NCI-H1417 (cell line): ENCODE measurements around the gene RUNX2.
"Not testable (repeated sequence)": the region's sequence is repeated elsewhere in the genome, so short reads cannot be mapped to it uniquely, and the experiment has no call there.

Experiments
- DNase-seq, 3 experiments: peaks; one replicate each; lab custom pipeline; 2025; lab: John Stamatoyannopoulos, UW

RUNX2 gene

DNA sequence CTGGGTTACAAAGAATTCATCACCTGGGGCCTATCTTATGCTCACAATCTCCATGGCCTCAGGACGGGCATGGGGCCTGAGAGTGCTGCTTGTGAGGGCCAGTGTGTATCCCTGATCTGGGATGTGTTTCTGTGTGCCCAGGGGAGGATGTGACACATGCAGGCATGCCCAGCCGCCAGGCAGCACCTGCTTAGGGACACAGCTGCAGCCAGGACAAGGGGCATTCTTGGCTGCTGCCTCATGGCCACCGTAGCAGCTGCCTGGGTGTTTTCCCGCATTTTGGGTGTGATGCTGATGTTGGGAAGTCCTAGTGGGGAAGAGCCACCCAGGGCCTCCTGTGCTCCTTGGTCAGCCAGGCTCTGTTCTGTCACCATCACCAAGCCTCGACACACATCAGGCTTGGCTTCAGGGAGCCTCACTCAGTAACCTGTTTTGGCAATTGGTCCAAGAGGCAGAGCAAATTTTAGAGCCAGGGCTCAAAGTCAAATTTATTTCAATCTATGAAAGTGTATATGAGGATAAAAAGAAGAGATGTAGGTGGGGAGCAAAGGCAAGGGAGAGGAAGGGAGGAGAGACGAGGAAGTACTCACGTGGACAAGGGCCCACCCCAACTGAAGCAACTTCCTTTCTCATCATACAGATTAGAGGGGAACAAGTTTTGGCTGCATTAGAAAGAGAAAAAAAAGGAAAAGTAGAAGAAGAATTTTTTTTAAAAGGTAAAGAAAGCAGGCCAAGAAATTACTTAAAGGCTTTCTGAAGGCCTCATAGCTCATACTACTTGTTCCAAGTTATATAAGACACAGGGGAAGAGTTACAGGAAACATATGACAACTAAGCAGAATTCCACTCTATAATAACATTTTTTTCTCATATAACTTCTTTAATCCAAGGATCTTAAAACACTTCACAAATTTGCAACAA lies 319.5 kb downstream of the RUNX2 start:
- no peak for DNase-seq

DNA sequence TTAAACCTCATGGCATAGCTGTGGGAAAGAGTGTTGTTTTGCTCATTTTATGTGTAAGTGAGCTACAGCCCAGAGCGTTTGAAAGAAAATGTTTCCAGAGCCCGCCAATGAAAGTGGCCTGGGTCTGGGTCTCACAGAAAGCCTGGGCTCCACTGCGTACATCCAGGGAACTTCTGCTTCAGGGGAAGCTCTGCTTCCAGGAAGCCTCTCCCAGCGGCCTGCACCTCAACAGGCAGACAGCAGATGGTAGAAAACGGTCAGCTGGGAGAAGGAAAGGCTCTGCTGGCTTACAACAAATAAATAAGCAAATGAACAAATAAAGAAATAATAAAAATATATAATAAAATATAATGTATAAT lies 320.1 kb downstream of the RUNX2 start:
- no peak for DNase-seq

- DNase-seq = no peak
These were observed 322.5 kb downstream of the RUNX2 start for GRCh38 chr6:45650524-45651135.

DNA sequence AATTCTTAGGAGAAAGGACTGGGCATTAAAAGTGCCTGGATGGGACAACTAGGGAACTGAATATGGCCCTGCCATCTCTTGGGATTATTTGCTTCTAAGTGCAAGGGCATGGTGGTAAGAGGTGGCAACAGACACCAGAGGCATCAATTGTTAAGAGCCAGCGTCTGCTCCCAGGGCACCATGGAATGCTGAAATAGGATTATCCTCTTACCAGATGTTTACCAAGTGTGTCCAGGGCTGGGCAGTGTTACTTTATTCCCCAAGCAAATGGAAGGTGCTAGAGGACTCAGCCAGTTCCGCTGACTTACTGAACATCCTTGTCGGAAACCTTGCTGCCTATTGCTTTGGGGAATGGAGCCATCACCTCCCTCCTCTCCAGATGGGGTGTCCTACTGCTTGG lies 323.2 kb downstream of the RUNX2 start:
- no peak for DNase-seq

GRCh38 chr6:45652416-45652815 lies 324.3 kb downstream of the RUNX2 start:
- no peak for DNase-seq

DNA sequence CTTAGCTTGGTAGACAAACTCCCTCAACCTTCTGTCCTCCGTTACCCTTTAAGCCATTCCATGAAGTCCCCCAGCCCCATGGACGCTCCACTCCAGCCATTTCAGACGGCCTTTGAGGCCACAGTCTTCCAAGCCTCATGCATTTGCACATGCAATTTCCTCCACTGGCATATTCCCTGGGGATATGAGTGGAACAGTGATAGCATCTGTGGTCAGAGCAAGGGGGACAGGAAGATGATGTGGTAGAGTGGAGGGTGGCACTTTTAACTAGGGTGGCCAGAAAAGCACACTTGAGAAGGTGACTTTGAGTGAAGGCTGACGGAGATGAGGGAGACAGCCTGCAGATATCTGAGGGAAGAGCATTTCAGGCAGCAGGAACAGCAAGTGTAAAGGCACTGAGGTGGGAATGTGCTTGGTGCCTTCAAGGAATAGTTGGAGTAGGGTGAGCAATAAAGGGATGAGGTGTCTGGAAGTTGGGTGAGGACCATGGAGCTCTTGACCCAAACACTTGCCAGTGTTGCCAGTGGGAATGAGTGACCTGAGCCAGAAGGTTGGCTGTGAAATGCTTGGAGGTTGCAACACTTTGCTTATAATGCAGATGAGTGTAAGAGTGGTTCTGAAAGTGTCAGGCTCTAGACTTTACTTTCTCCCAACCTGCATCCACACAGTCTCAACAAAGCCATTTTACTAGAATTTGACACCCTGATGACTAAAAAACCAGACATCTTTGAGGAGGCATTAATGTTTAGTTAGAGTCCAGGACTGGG lies 325.2 kb downstream of the RUNX2 start:
- no peak for DNase-seq

DNA sequence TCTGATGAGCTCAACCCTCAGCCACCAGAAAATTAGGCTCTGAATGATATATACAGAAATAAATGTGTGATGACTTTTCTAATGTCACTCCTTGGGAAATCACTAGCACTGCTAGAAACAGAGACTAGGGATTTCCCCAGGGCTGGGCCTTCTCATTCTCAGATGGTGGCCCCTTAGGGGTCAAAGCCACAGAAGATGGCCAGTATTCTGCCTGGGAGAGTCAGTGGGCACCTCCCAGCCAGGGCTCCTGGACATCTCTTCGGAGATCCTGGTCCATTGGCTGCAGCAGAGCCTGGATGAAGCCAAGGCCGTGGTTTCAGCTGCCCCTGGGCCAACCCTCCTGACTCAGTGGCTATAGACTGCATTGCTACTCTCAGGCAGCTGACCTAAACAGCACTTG lies 326.5 kb downstream of the RUNX2 start:
- DNase-seq = no peak

- DNase-seq = no peak
These were observed 327.8 kb downstream of the RUNX2 start for GRCh38 chr6:45655745-45656476.

- no peak for DNase-seq
These were observed 329.1 kb downstream of the RUNX2 start for GRCh38 chr6:45657226-45657625.

DNA sequence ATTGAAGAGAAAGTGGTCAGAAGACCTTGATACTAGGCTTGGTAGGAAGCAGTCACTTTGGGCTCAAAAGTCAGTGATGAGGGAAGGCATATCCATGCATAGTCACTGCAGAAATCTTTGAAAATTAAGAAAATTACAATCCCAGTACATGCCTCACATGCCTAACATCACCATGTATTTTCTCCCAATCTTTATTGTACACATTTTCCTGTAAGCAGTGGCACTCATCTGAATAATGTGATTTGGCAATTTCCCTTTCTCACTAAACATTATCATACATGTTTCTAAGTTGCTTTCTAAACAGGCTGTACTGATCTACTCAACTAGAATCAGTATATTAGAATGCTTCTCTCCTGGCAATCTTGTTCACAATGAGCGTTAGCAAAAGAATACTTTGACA lies 330.3 kb downstream of the RUNX2 start:
- no peak for DNase-seq

- DNase-seq = no peak
These were observed 330.8 kb downstream of the RUNX2 start for GRCh38 chr6:45658958-45659357.

GRCh38 chr6:45661661-45662060 lies 333.5 kb downstream of the RUNX2 start:
- no peak for DNase-seq

DNA sequence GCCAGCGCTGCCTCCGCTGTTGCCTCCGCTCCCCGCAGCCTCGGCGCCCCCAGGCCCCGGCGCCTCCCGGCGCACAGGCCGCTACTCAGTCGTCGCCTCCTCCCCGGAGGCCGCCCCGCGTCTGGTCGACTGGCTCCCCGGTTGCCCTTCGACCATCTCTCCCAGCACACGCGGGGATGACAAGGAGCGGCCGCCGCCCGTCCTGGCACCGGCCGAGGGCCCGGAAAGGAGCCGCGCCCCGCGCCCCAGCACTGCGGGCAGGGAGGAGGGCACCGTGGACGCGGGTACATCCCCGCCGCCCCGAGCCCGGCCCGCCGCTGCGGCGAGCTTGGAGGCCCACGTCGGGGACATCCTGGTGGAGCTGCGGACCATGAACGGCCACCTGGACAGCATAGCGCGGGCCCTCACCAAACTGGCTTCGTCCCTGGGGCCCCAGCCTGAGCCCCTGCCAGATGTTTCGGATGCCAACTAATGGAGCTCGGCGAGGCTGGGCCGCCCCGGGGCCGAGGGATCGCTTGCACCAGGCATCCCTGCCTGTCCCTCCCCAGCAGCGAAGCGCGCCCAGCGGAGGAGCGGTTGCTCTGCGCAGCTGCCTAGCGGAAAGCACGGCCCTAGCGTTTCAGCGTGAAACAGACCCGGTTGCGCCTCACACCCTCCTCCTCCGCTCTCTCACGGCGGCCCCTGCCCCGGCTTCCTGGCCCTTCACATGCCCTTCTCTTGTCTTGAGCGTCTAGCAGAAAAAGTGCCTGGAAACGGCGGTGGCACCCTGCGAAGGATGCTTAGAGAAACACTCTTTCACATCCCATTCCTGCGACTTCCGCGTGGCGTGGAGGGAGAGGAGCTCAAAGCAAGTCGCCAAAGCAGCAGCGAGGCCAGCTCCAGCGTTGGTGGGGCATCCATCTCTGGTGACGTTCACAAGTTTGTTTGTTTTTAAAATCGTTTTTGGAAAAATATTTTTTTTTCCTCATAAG lies 335.4 kb downstream of the RUNX2 start:
- DNase-seq = peak in 2 of 3 experiments; percentile 48 to 54

- no peak for DNase-seq
These were observed 336.6 kb downstream of the RUNX2 start for GRCh38 chr6:45664707-45665106.

DNA sequence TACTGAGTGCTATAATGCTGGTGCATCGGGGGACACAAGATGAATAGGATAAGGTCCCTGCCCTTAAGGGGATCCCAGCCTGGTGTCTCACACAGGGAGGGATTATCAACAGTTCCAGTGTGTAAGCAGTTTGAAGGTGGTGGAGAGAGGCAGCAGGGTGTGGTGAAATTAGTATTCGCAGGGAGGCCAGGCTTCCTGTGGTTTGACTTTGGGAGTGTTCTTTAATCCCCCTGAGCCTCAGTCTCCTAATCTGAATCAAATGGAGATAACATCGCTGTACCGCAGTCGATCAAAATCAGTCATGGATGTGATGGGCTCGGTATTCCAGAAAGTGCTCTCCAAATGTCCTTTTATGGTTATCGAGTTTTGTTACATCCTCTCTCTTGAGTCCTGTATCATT lies 337.7 kb downstream of the RUNX2 start:
- DNase-seq = no peak

DNA sequence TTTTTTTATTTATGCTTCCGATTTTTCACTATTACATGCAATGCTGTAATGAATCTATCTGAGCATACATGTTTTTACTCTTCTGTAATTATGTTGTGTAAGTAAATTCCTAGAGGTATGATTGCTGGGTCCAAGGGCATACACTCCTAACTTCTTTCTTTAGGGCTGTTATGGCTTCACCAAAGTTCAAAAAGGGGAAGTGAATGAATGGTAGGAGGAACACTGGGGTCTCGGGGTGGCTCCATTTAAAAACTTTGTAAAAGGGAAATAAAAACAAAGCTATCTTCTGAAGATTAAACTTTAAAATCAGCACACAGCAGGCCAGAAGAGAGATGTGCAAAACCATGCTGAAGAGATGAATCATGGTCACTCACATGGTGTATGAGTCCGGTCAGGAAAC lies 338.7 kb downstream of the RUNX2 start:
- no peak for DNase-seq

GRCh38 chr6:45667300-45667699 lies 339.2 kb downstream of the RUNX2 start:
- DNase-seq = peak in 1 of 3 experiments; percentile 54

DNA sequence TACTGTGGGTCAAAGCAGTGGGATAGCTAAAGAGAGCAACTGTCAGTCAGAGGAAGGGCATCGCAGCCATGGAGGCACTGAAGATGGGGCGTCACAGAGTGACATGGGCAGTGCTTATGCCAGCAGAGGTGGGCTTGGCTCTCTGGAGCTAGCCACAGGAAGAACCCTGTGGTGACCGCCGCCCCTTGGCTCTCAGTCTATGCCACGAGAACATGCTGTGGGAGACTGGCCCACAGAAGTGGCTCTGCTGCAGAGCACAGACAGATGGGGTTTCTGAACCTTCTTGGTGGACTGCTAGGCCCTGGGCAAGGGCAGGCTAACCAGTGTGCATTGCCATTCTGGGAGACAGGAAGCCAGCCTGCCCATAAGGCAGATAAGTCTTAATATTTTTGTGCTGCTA lies 339.6 kb downstream of the RUNX2 start:
- DNase-seq = no peak

DNA sequence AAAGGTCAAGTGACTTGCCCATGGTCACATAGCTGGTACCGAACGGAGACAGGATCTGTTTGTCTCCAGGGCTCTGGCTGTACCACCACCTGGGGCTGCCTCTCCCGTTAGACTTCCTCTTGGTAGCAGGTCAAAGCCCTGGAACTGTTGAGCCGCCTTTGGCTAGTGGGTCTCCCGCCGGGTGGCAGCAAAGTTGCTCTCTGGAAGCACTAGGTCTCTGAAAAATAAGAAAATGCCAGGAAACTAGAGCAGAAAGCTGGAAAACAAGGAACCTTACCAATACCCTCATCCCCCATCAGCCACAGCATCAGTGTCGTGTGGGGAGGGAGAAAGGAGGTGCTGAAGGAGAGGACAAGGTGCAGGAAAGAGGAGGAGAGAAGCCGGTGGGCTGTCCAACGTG lies 340.6 kb downstream of the RUNX2 start:
- no peak for DNase-seq

GRCh38 chr6:45673167-45673566 lies 345.0 kb downstream of the RUNX2 start:
- DNase-seq = not testable (repeated sequence)

GRCh38 chr6:45675166-45675565 lies 347.0 kb downstream of the RUNX2 start:
- peak in 1 of 3 experiments; percentile 15 for DNase-seq
